Measurements from ENCODE around the gene CIAPIN1. TPM values are rescaled to one million over a fixed set of nuclear protein-coding genes. Genes with fewer than 3 reads are reported as not detected.

CIAPIN1 gene
- total and polyA plus RNA-seq, 7 donors = 31.8 to 78.3 (median 59.7) TPM

GRCh38 chr16:57472665-57473060 is 25.5 kb upstream of the CIAPIN1 start:
- peak in 2 of 4 donors; percentile 13 to 33 for ATAC-seq
- no peaks in the 10 kb centered on the region for H3K9me3 ChIP-seq

GRCh38 chr16:57471852-57472664 is 24.9 kb upstream of the CIAPIN1 start:
- Histone ChIP-seq H3K4me1 (peaks cover 12% of the 10 kb centered on the region), H3K36me3 (ENCODE audit: insufficient read depth in 1 of 2, low read depth in 1 of 2) (peaks cover 0 to 67% of the 10 kb centered on the region in 2 donors), H3K27ac (no peak overlapping the region), H3K27me3 (ENCODE audit: insufficient read depth in 3 of 3, low read length in 2 of 3) (no peaks in the 10 kb centered on the region), H3K9me3 (no peaks in the 10 kb centered on the region), H3K4me3 (no peak overlapping the region)
- TF ChIP-seq CTCF (IDR thresholded peaks at IDR 0.05) = no peak
- intact Hi-C loops (cut with DNase I) = no loop called here
- 65 to 72% (median 65%) methylated on average over 10 of the region's 10 CpGs for WGBS, 3 donors
- no peak for DNase-seq
- ATAC-seq = peak in 1 of 4 donors; percentile 7

More at GRCh38 chr16:57472665-57473060, 25.5 kb upstream of the CIAPIN1 start:
- 30 to 47% (median 39%) methylated on average over 4 of the region's 4 CpGs for WGBS, 3 donors
- Histone ChIP-seq H3K4me3 (no peak overlapping the region), H3K36me3 (ENCODE audit: insufficient read depth in 1 of 2, low read depth in 1 of 2) (peaks cover 0 to 61% of the 10 kb centered on the region in 2 donors), H3K27ac (no peak overlapping the region), H3K27me3 (ENCODE audit: insufficient read depth in 3 of 3, low read length in 2 of 3) (no peaks in the 10 kb centered on the region), H3K4me1 (peaks cover 12% of the 10 kb centered on the region)
- intact Hi-C loops (cut with DNase I) = no loop called here
- DNase-seq = no peak
- TF ChIP-seq CTCF (IDR thresholded peaks at IDR 0.05) = no peak

- H3K4me1 ChIP-seq = peaks cover 12% of the 10 kb centered on the region
- 96 to 100% (median 100%) methylated on average over 1 of the region's 1 CpG for WGBS, 3 donors
- no peak for TF ChIP-seq CTCF (IDR thresholded peaks at IDR 0.05)
- H3K36me3 ChIP-seq (ENCODE audit: insufficient read depth in 1 of 2, low read depth in 1 of 2) = peaks cover 0 to 76% of the 10 kb centered on the region in 2 donors
- DNase-seq (no peak), ATAC-seq (no peak)
- H3K27ac ChIP-seq = no peak overlapping the region
- no peaks in the 10 kb centered on the region for H3K27me3 ChIP-seq (ENCODE audit: insufficient read depth in 3 of 3, low read length in 2 of 3)
- intact Hi-C loops (cut with DNase I) = no loop called here
- no peaks in the 10 kb centered on the region for H3K9me3 ChIP-seq
- H3K4me3 ChIP-seq = no peak overlapping the region
Measured at GRCh38 chr16:57471209-57471608, 24.0 kb upstream of the CIAPIN1 start.

- 17 to 26% (median 20%) methylated on average over 6 of the region's 6 CpGs for whole genome bisulfite sequencing, 3 donors
- DNase-seq = peak in 1 of 2 donors; percentile 68
- Histone ChIP-seq H3K4me3 (no peak overlapping the region), H3K9me3 (no peaks in the 10 kb centered on the region), H3K36me3 (ENCODE audit: insufficient read depth in 1 of 2, low read depth in 1 of 2) (peaks cover 0 to 81% of the 10 kb centered on the region in 2 donors), H3K4me1 (peaks cover 12% of the 10 kb centered on the region), H3K27me3 (ENCODE audit: insufficient read depth in 3 of 3, low read length in 2 of 3) (no peaks in the 10 kb centered on the region), H3K27ac (no peak overlapping the region)
- intact Hi-C loops (cut with DNase I) = no loop called here
- peak in 2 of 4 donors; percentile 30 to 40 for ATAC-seq
- TF ChIP-seq CTCF (IDR thresholded peaks at IDR 0.05) = no peak
Measured at GRCh38 chr16:57470711-57471110, 23.5 kb upstream of the CIAPIN1 start.

All from psoas muscle (tissue), 8 donors.